ENCODE results near the gene RNF212B. TPM values are rescaled to one million over a fixed set of nuclear protein-coding genes. Genes with fewer than 3 reads are reported as not detected.

The RNF212B gene
- total and polyA plus RNA-seq, 2 of the 13 experiments (the other 11 are each of a cell fraction or from before 2014, with no cell fraction given): 0.05 TPM; not detected in 1

DNA sequence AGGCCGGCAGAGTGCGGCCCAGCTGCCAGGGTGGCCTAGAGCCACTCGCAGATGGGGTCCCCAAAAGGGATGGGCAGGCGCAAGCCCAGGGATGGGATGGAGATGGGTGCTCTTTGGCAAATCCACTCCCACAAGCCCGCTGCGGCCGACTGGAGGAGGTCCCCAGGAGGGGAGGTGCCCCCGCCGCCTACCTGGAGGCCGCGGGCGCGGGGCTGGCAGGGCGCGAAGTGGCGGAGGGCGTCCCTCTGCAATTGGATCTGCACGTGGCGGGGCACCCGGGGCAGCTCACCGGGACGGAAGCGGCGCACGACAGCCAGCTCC, 64.2 kb downstream of the RNF212B start (continued):
- 0 out of 2 replicates have a peak, but pooled peaks have one; percentile 27 for TF ChIP-seq TRAFD1 (CRISPR knock-in tag; IDR thresholded peaks at IDR 0.05; ENCODE audit: borderline replicate concordance)
- TF ChIP-seq SP1 (IDR thresholded peaks at IDR 0.05): no peak
- TF ChIP-seq SP1 (CRISPR knock-in tag; IDR thresholded peaks at IDR 0.05): peak; percentile 35
- peak; percentile 70; the same call in 1 of the 2 replicates for TF ChIP-seq FOXJ3 (CRISPR knock-in tag; IDR thresholded peaks at IDR 0.05; ENCODE audit: borderline replicate concordance)
- TF ChIP-seq RFXANK (CRISPR knock-in tag; IDR thresholded peaks at IDR 0.05): peak; percentile 59
- no peak for TF ChIP-seq MLLT10 (CRISPR knock-in tag; IDR thresholded peaks at IDR 0.05)
- TF ChIP-seq ZNF720 (CRISPR knock-in tag; IDR thresholded peaks at IDR 0.05): peak; percentile 87; the same call in 1 of the 2 replicates
- TF ChIP-seq BORCS8-MEF2B (CRISPR knock-in tag; IDR thresholded peaks at IDR 0.05): peak; percentile 99
- peak; percentile 10; the same call in 1 of the 2 replicates for TF ChIP-seq SOX5 (CRISPR knock-in tag; IDR thresholded peaks at IDR 0.05; ENCODE audit: borderline replicate concordance)
- TF ChIP-seq, protein P1, sequence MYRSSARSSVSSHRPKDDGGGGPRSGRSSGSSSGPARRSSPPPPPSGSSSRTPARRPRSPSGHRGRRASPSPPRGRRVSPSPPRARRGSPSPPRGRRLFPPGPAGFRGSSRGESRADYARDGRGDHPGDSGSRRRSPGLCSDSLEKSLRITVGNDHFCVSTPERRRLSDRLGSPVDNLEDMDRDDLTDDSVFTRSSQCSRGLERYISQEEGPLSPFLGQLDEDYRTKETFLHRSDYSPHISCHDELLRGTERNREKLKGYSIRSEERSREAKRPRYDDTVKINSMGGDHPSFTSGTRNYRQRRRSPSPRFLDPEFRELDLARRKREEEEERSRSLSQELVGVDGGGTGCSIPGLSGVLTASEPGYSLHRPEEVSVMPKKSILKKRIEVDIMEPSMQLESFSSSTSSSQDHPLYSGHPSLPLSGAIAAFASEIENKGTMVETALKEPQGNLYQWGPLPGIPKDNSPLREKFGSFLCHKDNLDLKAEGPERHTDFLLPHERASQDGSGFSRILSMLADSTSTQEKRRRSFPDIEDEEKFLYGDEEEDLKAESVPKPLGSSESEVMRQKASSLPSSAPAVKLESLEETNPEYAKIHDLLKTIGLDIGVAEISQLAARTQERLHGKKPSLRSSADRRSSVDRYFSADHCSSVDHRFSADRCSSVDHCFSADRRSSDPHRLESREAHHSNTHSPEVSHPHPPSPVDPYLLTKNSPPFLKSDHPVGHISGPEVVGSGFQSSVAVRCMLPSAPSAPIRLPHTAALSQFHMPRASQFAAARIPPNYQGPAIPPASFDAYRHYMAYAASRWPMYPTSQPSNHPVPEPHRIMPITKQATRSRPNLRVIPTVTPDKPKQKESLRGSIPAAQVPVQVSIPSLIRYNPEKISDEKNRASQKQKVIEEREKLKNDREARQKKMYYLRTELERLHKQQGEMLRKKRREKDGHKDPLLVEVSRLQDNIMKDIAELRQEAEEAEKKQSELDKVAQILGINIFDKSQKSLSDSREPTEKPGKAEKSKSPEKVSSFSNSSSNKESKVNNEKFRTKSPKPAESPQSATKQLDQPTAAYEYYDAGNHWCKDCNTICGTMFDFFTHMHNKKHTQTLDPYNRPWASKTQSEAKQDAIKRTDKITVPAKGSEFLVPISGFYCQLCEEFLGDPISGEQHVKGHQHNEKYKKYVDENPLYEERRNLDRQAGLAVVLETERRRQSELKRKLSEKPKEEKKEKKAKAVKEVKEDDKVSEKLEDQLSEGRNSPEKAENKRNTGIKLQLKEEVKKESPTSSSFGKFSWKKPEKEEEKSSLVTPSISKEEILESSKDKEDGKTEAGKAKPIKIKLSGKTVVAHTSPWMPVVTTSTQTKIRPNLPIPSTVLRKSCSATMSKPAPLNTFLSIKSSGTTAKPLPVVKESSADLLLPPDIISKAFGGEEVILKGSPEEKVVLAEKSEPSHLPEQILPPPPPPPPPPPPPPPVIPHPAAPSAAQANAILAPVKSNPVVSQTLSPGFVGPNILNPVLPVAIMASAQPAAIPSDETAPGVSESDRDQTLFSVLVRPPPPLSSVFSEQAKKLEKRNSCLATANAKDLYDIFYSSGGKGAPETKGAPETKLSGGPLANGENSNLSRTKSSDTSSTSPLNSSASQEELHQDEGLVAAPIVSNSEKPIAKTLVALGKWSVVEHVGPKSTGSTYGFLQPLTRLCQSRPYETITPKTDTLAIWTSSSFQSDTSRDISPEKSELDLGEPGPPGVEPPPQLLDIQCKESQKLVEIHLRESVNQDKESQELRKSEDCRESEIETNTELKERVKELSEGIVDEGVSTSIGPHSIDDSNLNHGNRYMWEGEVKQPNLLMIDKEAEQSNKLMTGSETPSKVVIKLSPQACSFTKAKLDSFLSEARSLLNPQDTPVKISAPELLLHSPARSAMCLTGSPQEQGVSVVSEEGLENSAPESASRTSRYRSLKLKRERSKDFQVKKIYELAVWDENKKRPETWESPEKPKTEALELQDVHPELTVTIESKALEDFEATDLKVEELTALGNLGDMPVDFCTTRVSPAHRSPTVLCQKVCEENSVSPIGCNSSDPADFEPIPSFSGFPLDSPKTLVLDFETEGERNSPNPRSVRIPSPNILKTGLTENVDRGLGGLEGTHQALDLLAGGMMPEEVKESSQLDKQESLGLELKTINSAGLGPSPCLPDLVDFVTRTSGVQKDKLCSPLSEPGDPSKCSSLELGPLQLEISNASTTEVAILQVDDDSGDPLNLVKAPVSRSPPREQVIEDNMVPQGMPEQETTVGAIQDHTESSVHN (CRISPR knock-in tag; IDR thresholded peaks at IDR 0.05): peak; percentile 96
- peak; percentile 91 for TF ChIP-seq ZNF230 (CRISPR knock-in tag; IDR thresholded peaks at IDR 0.05)
- TF ChIP-seq GATAD2A (CRISPR knock-in tag; IDR thresholded peaks at IDR 0.05): no peak; the same call in 1 of the 2 replicates
- TF ChIP-seq KDM6A (CRISPR knock-in tag; IDR thresholded peaks at IDR 0.05; ENCODE audit: low read depth): no peak; the same call in 1 of the 2 replicates
- TF ChIP-seq XBP1 (CRISPR knock-in tag; IDR thresholded peaks at IDR 0.05): peak; percentile 89; the same call in 1 of the 2 replicates
- TF ChIP-seq TBX2 (CRISPR knock-in tag; IDR thresholded peaks at IDR 0.05; ENCODE audit: borderline replicate concordance): peak; percentile 87; the same call in 1 of the 2 replicates
- TF ChIP-seq KLF11 (CRISPR knock-in tag; IDR thresholded peaks at IDR 0.05): no peak
- TF ChIP-seq RXRA (CRISPR knock-in tag; IDR thresholded peaks at IDR 0.05): peak; percentile 63; the same call in 1 of the 2 replicates
- TF ChIP-seq TCF7L2 (IDR thresholded peaks at IDR 0.05; ENCODE audit: low read depth, low read length): no peak
- TF ChIP-seq ATAD3A (CRISPR knock-in tag; IDR thresholded peaks at IDR 0.05): peak; percentile 92
- peak; percentile 92; the same call in 1 of the 2 replicates for TF ChIP-seq ZNF101 (CRISPR knock-in tag; IDR thresholded peaks at IDR 0.05; ENCODE audit: borderline replicate concordance, low read depth)
- TF ChIP-seq, protein P2, sequence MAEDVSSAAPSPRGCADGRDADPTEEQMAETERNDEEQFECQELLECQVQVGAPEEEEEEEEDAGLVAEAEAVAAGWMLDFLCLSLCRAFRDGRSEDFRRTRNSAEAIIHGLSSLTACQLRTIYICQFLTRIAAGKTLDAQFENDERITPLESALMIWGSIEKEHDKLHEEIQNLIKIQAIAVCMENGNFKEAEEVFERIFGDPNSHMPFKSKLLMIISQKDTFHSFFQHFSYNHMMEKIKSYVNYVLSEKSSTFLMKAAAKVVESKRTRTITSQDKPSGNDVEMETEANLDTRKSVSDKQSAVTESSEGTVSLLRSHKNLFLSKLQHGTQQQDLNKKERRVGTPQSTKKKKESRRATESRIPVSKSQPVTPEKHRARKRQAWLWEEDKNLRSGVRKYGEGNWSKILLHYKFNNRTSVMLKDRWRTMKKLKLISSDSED (CRISPR knock-in tag; IDR thresholded peaks at IDR 0.05): peak; percentile 89
- TF ChIP-seq SSRP1 (CRISPR knock-in tag; IDR thresholded peaks at IDR 0.05): no peak
- no peak for TF ChIP-seq ARNT (IDR thresholded peaks at IDR 0.05)
- peak; percentile 63; the same call in 1 of the 2 replicates for TF ChIP-seq ATRX (CRISPR knock-in tag; IDR thresholded peaks at IDR 0.05; ENCODE audit: borderline replicate concordance)

Measured in HepG2 (cell line).